ENCODE data around the gene HOXD11.

HOXD11 gene

DNA sequence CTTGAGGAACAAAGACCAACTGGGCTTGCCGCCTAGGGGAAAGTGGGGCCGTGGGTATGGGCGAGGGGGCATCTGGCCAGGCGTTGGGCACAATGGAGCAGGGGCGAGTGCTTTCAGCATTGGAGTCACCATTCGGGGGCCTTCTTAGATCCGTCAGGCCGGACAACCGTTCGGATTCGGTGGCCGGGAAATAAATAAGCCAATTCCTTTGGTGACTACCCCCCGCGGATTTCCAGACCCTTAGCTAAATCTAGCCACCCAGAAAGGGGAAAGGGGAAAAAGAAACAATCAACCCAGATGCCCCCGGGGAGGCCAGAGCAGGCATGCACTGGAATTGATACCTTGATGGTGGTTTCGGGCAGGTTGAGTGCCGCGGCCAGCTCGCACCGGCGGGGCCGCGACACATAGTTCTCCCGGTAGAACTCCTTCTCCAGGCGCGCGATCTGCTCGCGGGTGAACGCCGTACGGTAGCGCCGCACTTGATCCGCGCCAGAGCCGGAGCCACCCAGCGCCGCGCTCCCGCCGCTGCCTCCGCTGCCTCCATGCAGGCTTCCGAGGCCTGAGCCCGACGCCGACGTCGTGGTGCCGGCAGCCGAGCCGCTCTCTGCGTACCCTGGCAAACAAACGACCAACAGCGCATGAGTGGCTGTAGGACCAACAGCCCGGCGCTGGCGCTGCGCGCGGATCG is 25.1 kb upstream of the HOXD11 start:
- DNase-seq (ENCODE audit: low read depth): no peak

DNA sequence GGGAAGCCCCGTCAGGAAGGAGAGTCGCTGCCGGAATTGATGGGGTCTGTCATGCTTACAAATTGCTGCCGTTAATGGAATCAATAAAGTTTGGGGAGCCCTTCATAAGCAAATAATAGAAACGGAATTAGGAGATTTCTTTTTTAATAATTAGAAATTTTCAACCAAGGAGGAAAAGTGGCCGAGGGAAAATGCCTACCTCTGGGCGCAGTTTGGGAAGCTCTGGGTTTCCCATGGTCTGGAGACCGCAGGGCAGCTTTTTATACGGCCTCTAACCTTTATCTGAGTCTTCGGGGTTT is 24.6 kb upstream of the HOXD11 start:
- DNase-seq (ENCODE audit: low read depth): no peak

- no peak for DNase-seq (ENCODE audit: low read depth)
Measured at GRCh38 chr2:176082824-176083751, 24.0 kb upstream of the HOXD11 start.

GRCh38 chr2:176083796-176084261 is 23.3 kb upstream of the HOXD11 start, which contains the start of gene EVX2:
TSS of gene EVX2 (minus strand) at chr2:176083962. CDS start at chr2:176083776, 186 bp downstream.
- no peak for DNase-seq (ENCODE audit: low read depth)

- no peak for DNase-seq (ENCODE audit: low read depth)
Measured at GRCh38 chr2:176084611-176085119, 22.4 kb upstream of the HOXD11 start.

DNA sequence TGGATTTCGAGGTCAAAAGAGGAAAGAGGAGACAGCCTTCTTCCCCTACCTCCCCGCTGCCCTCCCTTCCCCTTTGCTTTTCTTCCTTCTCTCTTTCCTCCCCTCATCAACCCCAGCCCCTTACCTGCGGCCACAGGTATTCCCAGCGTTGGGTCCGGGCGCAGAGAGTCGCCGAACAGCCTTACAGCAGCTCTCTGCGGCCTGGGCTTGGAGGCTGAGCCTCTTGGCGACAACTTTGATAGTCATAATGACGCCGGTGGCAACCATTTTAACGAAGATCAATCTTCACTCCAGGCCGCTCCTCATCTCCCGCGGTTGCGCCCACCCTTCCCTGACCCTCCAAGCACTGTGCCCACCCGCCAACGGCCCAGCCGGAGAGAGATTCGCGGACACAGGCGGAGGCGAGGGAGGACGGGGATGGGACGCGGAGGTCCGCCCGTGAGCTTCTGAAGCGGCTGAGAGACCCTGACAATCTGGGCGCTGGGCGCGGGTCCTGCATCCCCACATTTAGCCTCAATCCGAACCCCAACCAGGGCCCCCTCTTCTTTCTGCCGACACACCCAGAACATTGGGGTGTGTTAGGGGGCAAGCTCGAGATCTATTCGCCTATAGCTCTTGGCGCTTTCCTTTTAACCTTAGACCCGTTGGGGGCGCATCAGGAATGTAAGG is 21.8 kb upstream of the HOXD11 start:
- no peak for DNase-seq (ENCODE audit: low read depth)

DNA sequence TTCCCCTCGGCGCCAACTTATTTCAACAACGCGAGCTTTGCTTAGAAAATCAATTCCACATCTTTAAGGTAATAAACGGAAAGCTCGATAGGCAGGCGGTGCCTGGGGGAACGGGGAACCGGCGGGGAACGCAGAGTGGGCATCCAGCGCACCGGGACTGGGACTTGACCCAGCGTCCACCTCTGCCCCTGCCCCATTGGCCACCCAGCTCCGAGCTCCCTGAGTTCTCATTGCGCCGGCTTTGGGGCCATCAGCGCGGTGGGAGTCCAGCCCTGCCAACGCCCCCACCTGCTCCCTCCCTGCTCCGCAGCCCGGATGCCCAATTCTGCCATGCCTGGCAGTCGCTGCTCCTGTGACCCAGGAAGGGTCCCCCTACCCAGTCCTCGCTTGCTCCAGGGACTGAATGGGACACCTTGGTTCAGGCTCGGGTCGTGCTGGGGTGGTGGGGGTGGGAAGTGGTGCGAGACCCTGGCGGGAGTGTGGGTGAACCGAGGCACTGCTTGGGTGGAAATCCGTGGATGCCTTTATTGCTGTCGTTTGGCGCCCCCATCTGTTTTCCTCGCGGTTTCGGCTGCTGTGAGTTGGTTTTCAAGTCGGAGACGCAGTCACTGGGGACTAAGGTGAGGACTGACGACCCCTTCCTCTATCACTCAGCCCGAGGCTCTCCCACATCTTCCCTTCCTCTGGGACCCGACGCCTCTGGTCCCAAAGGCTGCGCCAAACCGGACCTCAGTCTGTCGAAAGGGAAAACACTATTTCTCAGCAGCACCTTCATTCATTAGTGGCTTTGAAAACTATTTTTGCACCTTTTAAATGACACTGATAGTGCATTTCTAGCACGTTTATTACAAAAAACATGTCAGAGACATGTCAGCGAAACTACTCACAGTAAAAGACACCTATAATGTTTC is 21.0 kb upstream of the HOXD11 start:
- no peak for DNase-seq (ENCODE audit: low read depth)

- no peak for DNase-seq (ENCODE audit: low read depth)
Measured at GRCh38 chr2:176087330-176088047, 19.6 kb upstream of the HOXD11 start.

GRCh38 chr2:176088048-176088936 is 18.8 kb upstream of the HOXD11 start:
- no peak for DNase-seq (ENCODE audit: low read depth)

GRCh38 chr2:176088937-176089842 is 17.9 kb upstream of the HOXD11 start:
- no peak for DNase-seq (ENCODE audit: low read depth)

DNA sequence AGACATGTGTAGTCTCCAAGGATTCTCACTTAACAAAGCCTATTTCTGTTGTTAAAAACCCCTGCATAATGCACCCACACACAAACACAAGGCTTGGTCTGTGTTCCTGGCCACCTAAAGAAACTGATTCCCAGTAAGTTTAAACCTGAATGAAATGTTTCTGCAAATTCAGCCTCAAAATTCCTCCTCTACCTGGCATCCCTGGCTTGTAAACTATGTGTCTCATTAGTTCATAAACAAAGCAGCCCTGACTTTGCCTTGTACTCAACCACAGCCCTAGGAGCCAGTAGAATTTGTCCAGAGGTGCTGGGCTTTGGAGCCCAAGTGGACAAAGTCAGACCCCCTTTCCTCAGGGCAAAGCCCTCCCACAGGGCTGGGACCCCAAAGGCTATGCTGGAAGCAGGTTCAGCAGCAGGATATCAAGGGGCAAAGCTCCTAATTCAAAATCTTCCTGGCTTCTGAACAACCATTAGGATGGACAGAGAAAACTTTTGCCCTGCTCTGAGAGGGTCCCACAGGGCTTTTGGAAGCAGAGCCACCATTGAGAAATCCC is 17.2 kb upstream of the HOXD11 start:
- DNase-seq (ENCODE audit: low read depth): no peak

GRCh38 chr2:176090862-176091261 is 16.2 kb upstream of the HOXD11 start:
- no peak for DNase-seq (ENCODE audit: low read depth)

- no peak for DNase-seq (ENCODE audit: low read depth)
Measured at GRCh38 chr2:176091329-176092258, 15.5 kb upstream of the HOXD11 start.

- no peak for DNase-seq (ENCODE audit: low read depth)
Measured at GRCh38 chr2:176092270-176093144, 14.6 kb upstream of the HOXD11 start, which contains the start of gene HOXD13. TSS of gene HOXD13 (plus strand) at chr2:176092721. CDS start at chr2:176092891, 170 bp downstream.

GRCh38 chr2:176093145-176093897 is 13.8 kb upstream of the HOXD11 start:
- DNase-seq (ENCODE audit: low read depth): no peak
